ENCODE measurements around the gene ITGB1BP1. TPM values are rescaled to one million over a fixed set of nuclear protein-coding genes. Genes with fewer than 3 reads are reported as not detected.

The ITGB1BP1 gene
- total RNA-seq, 1 donor from 2014 or later = 102 TPM

- ATAC-seq = no peak
These were observed 37.5 kb downstream of the ITGB1BP1 start for GRCh38 chr2:9385841-9386240.

GRCh38 chr2:9384521-9384920 lies 38.8 kb downstream of the ITGB1BP1 start:
- intact Hi-C loops (cut with micrococcal nuclease) = no loop called here
- DNase-seq (no peak), ATAC-seq (no peak)

More at GRCh38 chr2:9385841-9386240, 37.5 kb downstream of the ITGB1BP1 start:
- no peak for DNase-seq
- intact Hi-C loops (cut with micrococcal nuclease) = no loop called here

- intact Hi-C loops (cut with micrococcal nuclease) = no loop called here
- ATAC-seq (no peak), DNase-seq (no peak)
These were observed 40.6 kb downstream of the ITGB1BP1 start for GRCh38 chr2:9382604-9383235.

- ATAC-seq = peak; percentile 71
- intact Hi-C loops (cut with micrococcal nuclease) = no loop called here
- DNase-seq = peak; percentile 46
These were observed 42.4 kb downstream of the ITGB1BP1 start for GRCh38 chr2:9380702-9381628.

GRCh38 chr2:9379391-9379755 lies 44.0 kb downstream of the ITGB1BP1 start:
- ATAC-seq = no peak
- intact Hi-C loops (cut with micrococcal nuclease) = no loop called here
- DNase-seq = no peak

- ATAC-seq (peak; percentile 88), DNase-seq (peak; percentile 88)
- intact Hi-C loops (cut with micrococcal nuclease) = no loop called here
These were observed 44.6 kb downstream of the ITGB1BP1 start for GRCh38 chr2:9378433-9379390.

GRCh38 chr2:9377461-9378097 lies 45.7 kb downstream of the ITGB1BP1 start:
- intact Hi-C loops (cut with micrococcal nuclease) = no loop called here
- DNase-seq = no peak
- ATAC-seq = no peak

- intact Hi-C loops (cut with micrococcal nuclease) = no loop called here
- ATAC-seq (no peak), DNase-seq (no peak)
These were observed 47.4 kb downstream of the ITGB1BP1 start for GRCh38 chr2:9375857-9376428.

GRCh38 chr2:9374071-9374730 lies 49.1 kb downstream of the ITGB1BP1 start:
- ATAC-seq (no peak), DNase-seq (no peak)
- intact Hi-C loops (cut with micrococcal nuclease) = no loop called here

GRCh38 chr2:9373476-9373875 lies 49.9 kb downstream of the ITGB1BP1 start:
- no peak for DNase-seq
- no peak for ATAC-seq
- intact Hi-C loops (cut with micrococcal nuclease) = no loop called here

- DNase-seq = no peak
- no peak for ATAC-seq
- intact Hi-C loops (cut with micrococcal nuclease) = no loop called here
These were observed 50.3 kb downstream of the ITGB1BP1 start for GRCh38 chr2:9373047-9373446.

GRCh38 chr2:9370746-9371145 lies 52.6 kb downstream of the ITGB1BP1 start:
- no peak for DNase-seq
- no peak for ATAC-seq
- intact Hi-C loops (cut with micrococcal nuclease) = no loop called here

- intact Hi-C loops (cut with micrococcal nuclease) = no loop called here
- ATAC-seq (no peak), DNase-seq (no peak)
These were observed 57.3 kb downstream of the ITGB1BP1 start for GRCh38 chr2:9366026-9366425.

- intact Hi-C loops (cut with micrococcal nuclease) = no loop called here
- no peak for DNase-seq
- no peak for ATAC-seq
These were observed 57.8 kb downstream of the ITGB1BP1 start for GRCh38 chr2:9365498-9366019.

- ATAC-seq (peak; percentile 39), DNase-seq (no peak)
- intact Hi-C loops (cut with micrococcal nuclease) = no loop called here
These were observed 58.4 kb downstream of the ITGB1BP1 start for GRCh38 chr2:9364791-9365497.

- DNase-seq = no peak
- no peak for ATAC-seq
- intact Hi-C loops (cut with micrococcal nuclease) = no loop called here
These were observed 59.0 kb downstream of the ITGB1BP1 start for GRCh38 chr2:9364373-9364772.

GRCh38 chr2:9360701-9361100 lies 62.6 kb downstream of the ITGB1BP1 start:
- ATAC-seq (no peak), DNase-seq (no peak)
- intact Hi-C loops (cut with micrococcal nuclease) = no loop called here

Measured in left ventricle myocardium superior (tissue), 1 donor.